ENCODE results near the gene FOXN4.

FOXN4 gene

DNA sequence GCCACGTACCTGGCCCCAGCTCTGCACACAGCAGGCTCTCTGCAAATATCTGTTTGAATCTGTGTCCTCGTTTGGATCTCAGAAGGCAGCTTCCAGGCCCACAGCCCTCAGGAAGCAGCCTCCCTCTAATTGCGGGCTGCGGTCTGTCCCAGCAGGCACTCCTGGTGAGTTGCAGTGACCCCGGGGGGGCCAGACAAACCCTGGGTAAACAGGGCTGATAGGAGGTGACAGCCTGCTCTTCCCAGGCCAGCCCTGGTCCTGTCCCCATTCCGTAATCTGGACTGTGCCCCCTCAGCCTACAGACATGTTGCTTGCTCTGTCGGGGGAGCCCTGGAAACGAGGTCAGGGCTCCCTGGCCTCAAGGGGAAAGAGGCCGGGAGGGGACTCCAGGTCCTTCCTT, 2.0 kb downstream of the FOXN4 start:
- Histone ChIP-seq H2AFZ (no peak overlapping the region), H3K36me3 (ENCODE audit: control insufficient read depth, insufficient read depth, low read length) (no peaks in the 10 kb centered on the region), H3K27me3 (ENCODE audit: control insufficient read depth, insufficient read depth, low read length) (no peaks in the 10 kb centered on the region), H3K9me3 (ENCODE audit: control insufficient read depth, low read length) (no peaks in the 10 kb centered on the region), H3K4me2 (ENCODE audit: low read length) (no peak overlapping the region), H3K27ac (no peak overlapping the region), H3K9ac (no peak overlapping the region), H3K4me3 (ENCODE audit: low read depth, low read length) (no peak overlapping the region), H3K79me2 (no peaks in the 10 kb centered on the region), H3K4me1 (peaks cover 4% of the 10 kb centered on the region)
- TF ChIP-seq, protein P1, sequence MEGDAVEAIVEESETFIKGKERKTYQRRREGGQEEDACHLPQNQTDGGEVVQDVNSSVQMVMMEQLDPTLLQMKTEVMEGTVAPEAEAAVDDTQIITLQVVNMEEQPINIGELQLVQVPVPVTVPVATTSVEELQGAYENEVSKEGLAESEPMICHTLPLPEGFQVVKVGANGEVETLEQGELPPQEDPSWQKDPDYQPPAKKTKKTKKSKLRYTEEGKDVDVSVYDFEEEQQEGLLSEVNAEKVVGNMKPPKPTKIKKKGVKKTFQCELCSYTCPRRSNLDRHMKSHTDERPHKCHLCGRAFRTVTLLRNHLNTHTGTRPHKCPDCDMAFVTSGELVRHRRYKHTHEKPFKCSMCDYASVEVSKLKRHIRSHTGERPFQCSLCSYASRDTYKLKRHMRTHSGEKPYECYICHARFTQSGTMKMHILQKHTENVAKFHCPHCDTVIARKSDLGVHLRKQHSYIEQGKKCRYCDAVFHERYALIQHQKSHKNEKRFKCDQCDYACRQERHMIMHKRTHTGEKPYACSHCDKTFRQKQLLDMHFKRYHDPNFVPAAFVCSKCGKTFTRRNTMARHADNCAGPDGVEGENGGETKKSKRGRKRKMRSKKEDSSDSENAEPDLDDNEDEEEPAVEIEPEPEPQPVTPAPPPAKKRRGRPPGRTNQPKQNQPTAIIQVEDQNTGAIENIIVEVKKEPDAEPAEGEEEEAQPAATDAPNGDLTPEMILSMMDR (IDR thresholded peaks at IDR 0.05): no peak

DNA sequence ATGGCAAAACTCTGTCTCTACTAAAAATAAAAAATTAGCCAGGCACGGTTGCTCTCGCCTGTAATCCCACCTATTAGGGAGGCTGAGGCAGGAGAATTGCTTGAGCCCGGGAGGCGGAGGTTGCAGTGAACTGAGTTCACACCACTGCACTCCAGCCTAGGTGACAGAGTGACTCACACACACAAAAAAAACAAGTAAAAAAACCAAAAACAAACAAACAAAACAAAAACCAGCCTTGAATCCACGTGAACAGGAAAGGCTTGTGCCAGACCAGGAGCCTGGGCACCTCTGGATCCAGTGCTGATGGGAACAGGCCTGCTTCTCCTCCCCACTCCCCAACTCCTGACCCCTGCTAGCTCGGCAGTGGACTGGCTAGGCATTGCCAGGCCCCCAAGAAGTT, 3.5 kb downstream of the FOXN4 start:
- H3K79me2 ChIP-seq: no peaks in the 10 kb centered on the region
- no peak overlapping the region for H2AFZ ChIP-seq
- no peak overlapping the region for H3K27ac ChIP-seq
- H3K36me3 ChIP-seq (ENCODE audit: control insufficient read depth, insufficient read depth, low read length): no peaks in the 10 kb centered on the region
- H3K4me1 ChIP-seq: peaks cover 3% of the 10 kb centered on the region
- H3K4me3 ChIP-seq (ENCODE audit: low read depth, low read length): no peak overlapping the region
- no peaks in the 10 kb centered on the region for H3K9me3 ChIP-seq (ENCODE audit: control insufficient read depth, low read length)
- H3K9ac ChIP-seq: no peak overlapping the region
- TF ChIP-seq, protein P1 (IDR thresholded peaks at IDR 0.05): no peak
- no peaks in the 10 kb centered on the region for H3K27me3 ChIP-seq (ENCODE audit: control insufficient read depth, insufficient read depth, low read length)
- no peak overlapping the region for H3K4me2 ChIP-seq (ENCODE audit: low read length)

DNA sequence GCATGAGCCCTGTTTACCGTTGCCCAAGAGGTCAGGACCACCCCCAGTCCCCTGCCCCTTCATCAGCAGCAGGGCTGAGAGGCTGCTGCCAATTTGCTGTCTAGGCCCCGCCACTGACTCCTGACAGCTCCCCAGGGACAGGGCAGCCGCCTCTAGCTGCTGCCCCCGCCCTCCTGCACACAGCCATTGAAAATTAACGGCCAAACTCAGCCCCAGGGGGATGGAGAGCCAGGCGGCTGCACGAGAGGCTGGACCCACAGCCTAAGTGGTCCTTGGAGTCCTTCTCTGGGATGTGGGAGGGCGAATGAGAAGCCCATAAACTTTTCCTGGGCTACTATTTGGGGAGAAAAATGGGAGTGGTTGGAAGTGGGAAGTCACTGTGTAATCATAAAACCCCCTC, 4.6 kb downstream of the FOXN4 start:
- no peaks in the 10 kb centered on the region for H3K79me2 ChIP-seq
- no peaks in the 10 kb centered on the region for H3K4me1 ChIP-seq
- no peak overlapping the region for H3K9ac ChIP-seq
- no peak overlapping the region for H3K4me2 ChIP-seq (ENCODE audit: low read length)
- no peak overlapping the region for H3K27ac ChIP-seq
- no peaks in the 10 kb centered on the region for H3K9me3 ChIP-seq (ENCODE audit: control insufficient read depth, low read length)
- H3K27me3 ChIP-seq (ENCODE audit: control insufficient read depth, insufficient read depth, low read length): no peaks in the 10 kb centered on the region
- H3K4me3 ChIP-seq (ENCODE audit: low read depth, low read length): no peak overlapping the region
- H2AFZ ChIP-seq: no peak overlapping the region
- no peaks in the 10 kb centered on the region for H3K36me3 ChIP-seq (ENCODE audit: control insufficient read depth, insufficient read depth, low read length)
- TF ChIP-seq, protein P1 (IDR thresholded peaks at IDR 0.05): no peak

- Histone ChIP-seq H3K27me3 (ENCODE audit: control insufficient read depth, insufficient read depth, low read length) (no peaks in the 10 kb centered on the region), H3K4me2 (ENCODE audit: low read length) (no peak overlapping the region), H3K4me1 (no peaks in the 10 kb centered on the region), H3K79me2 (no peaks in the 10 kb centered on the region), H2AFZ (no peak overlapping the region), H3K36me3 (ENCODE audit: control insufficient read depth, insufficient read depth, low read length) (no peaks in the 10 kb centered on the region), H3K4me3 (ENCODE audit: low read depth, low read length) (no peak overlapping the region), H3K27ac (no peak overlapping the region), H3K9ac (no peak overlapping the region), H3K9me3 (ENCODE audit: control insufficient read depth, low read length) (no peaks in the 10 kb centered on the region)
- TF ChIP-seq, protein P1 (IDR thresholded peaks at IDR 0.05): no peak
These were observed 6.3 kb downstream of the FOXN4 start for GRCh38 chr12:109302770-109303169.

DNA sequence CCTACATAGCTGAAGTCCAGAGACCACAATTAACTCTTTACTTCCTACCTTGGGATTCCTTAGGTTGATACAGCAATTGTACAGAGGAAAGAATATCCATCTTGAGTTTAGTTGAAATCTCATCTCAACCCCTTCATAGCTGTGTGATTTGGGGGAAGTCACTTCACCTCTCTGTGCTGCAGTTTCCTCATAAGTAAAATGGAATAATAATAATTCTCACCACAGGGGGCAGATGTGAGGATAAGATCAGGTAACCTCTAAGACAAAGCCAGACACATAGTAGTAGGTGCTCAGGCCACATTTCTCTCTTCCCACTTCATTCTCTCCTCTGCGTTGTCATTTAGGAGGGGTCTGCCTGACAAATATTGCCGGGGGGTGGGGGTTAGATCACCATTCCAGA, 6.7 kb downstream of the FOXN4 start:
- no peaks in the 10 kb centered on the region for H3K27me3 ChIP-seq (ENCODE audit: control insufficient read depth, insufficient read depth, low read length)
- H3K9ac ChIP-seq: no peak overlapping the region
- H3K9me3 ChIP-seq (ENCODE audit: control insufficient read depth, low read length): no peaks in the 10 kb centered on the region
- H3K4me1 ChIP-seq: no peaks in the 10 kb centered on the region
- TF ChIP-seq, protein P1 (IDR thresholded peaks at IDR 0.05): no peak
- H3K4me2 ChIP-seq (ENCODE audit: low read length): no peak overlapping the region
- H2AFZ ChIP-seq: no peak overlapping the region
- no peak overlapping the region for H3K4me3 ChIP-seq (ENCODE audit: low read depth, low read length)
- H3K79me2 ChIP-seq: no peaks in the 10 kb centered on the region
- H3K27ac ChIP-seq: no peak overlapping the region
- H3K36me3 ChIP-seq (ENCODE audit: control insufficient read depth, insufficient read depth, low read length): no peaks in the 10 kb centered on the region

Measured in parathyroid adenoma (tissue), 2 donors.